Panc1 (cell line): Measurements from ENCODE around the gene SUN1. TPM values are rescaled to one million over a fixed set of nuclear protein-coding genes. Genes with fewer than 3 reads are reported as not detected.
"Not testable (repeated sequence)": the region's sequence is repeated elsewhere in the genome, so short reads cannot be mapped to it uniquely, and the experiment has no call there.

ENCODE experiments used
- ATAC-seq: fragments of 200-7000 bp; cut with Tn5 transposase; 2 replicates; pipeline ENCODE4 v1.9.1; 2020; ENCODE audit warnings: mild to moderate bottlenecking, moderate library complexity
- BruUV-seq: library from RNA; stranded (reverse); fragments of 400-500 nt; replicated peaks from 2 replicates; lab custom pipeline; 2021; lab: Mats Ljungman, UMichigan
- CTCF ChIA-PET: fragments of 300-600 bp; sonication (Branson Sonifier 250); formaldehyde crosslinking; loops from one replicate; lab custom pipeline; 2022; ENCODE audit warnings: antibody characterized with exemption; lab: Charles Lee
- POLR2A ChIA-PET: fragments of 300-600 bp; sonication (Branson Sonifier 250); formaldehyde crosslinking; loops from one replicate; lab custom pipeline; 2022; ENCODE audit warnings: antibody characterized with exemption; lab: Charles Lee
- DNase-seq: peaks from one replicate; pipeline ENCODE4 v3.0.0-alpha.2; 2010; ENCODE audit warnings: low read depth, low spot score
- H3K27ac ChIP-seq: 2 replicates; pipeline ENCODE4 v1.5.1; 2011; ENCODE audit warnings: mild to moderate bottlenecking, low read length, inconsistent platforms
- H3K27me3 ChIP-seq: fragments of 200-500 bp; sonication (Bioruptor generic); 2 replicates; pipeline ENCODE4 v1.6.0; 2014; ENCODE audit warnings: low read length, inconsistent platforms; ENCODE audit not compliant: control insufficient read depth, insufficient read depth
- H3K36me3 ChIP-seq: fragments of 200-500 bp; sonication (Bioruptor generic); 2 replicates; pipeline ENCODE4 v1.5.1; 2014; ENCODE audit warnings: inconsistent platforms, mild to moderate bottlenecking, low read length, moderate library complexity; ENCODE audit not compliant: control insufficient read depth, insufficient read depth
- H3K4me1 ChIP-seq: 2 replicates; pipeline ENCODE4 v1.5.1; 2011; ENCODE audit warnings: inconsistent platforms, mild to moderate bottlenecking, low read length, moderate library complexity; ENCODE audit not compliant: control insufficient read depth, insufficient read depth
- H3K4me3 ChIP-seq, 2 experiments: 2 replicates each; pipeline ENCODE4 v1.5.1; 2011 to 2012; ENCODE audit warnings: low read depth in 2 of 2, low read length in 2 of 2, mild to moderate bottlenecking in 2 of 2, inconsistent platforms in 1 of 2, moderate library complexity in 1 of 2
- H3K9me3 ChIP-seq: fragments of 200-500 bp; sonication (Bioruptor generic); 2 replicates; pipeline ENCODE4 v1.5.1; 2014; ENCODE audit warnings: low read depth, mild to moderate bottlenecking, inconsistent platforms, low read length, moderate library complexity; ENCODE audit not compliant: control insufficient read depth, insufficient read depth
- CTCF ChIP-seq: fragments of 450-650 bp; IDR thresholded peaks from 2 replicates; pipeline ENCODE4 v1.5.1; 2017; ENCODE audit warnings: mild to moderate bottlenecking
- POLR2AphosphoS5 ChIP-seq: IDR thresholded peaks from 2 replicates; pipeline ENCODE4 v1.6.1; 2012; ENCODE audit warnings: mild to moderate bottlenecking, low read depth, low read length, moderate library complexity
- SIN3A ChIP-seq: IDR thresholded peaks from 2 replicates; pipeline ENCODE4 v1.6.1; 2012; ENCODE audit warnings: low read depth, mild to moderate bottlenecking, low read length, moderate library complexity, borderline replicate concordance; ENCODE audit not compliant: insufficient read depth
- TCF7L2 ChIP-seq: IDR thresholded peaks from 2 replicates; pipeline ENCODE4 v1.6.1; 2011; ENCODE audit warnings: mild to moderate bottlenecking, low read depth, low read length, inconsistent platforms
- in situ Hi-C: cut with HindIII; loops from 2 replicates; pipeline ENCODE4 v1.10.0; 2016; ENCODE audit warnings: low sequenced_read_pairs, low pct_unique_long_range_greater_than_20kb
- intact Hi-C: fragments of 100-400 bp; cut with micrococcal nuclease; formaldehyde crosslinking; loops from one replicate; pipeline ENCODE4 v1.10.0; 2022; ENCODE audit not compliant: unreplicated experiment
- total RNA-seq: library from RNA; stranded (reverse); gene quantifications from one replicate; pipeline ENCODE4 v1.2.1, GENCODE V29; 2021; ENCODE audit not compliant: unreplicated experiment
- TF ChIP-seq, protein P1 (sequence below), 2 experiments: IDR thresholded peaks; 2 replicates each; pipeline ENCODE4 v1.6.1; 2011 to 2012; ENCODE audit warnings: low read depth in 2 of 2, control low read depth in 1 of 2, low read length in 1 of 2, mild to moderate bottlenecking in 1 of 2, moderate library complexity in 1 of 2; ENCODE audit not compliant: insufficient read depth in 1 of 2

SUN1 gene
- total RNA-seq, 1 experiment from 2014 or later, result 244 TPM

DNA sequence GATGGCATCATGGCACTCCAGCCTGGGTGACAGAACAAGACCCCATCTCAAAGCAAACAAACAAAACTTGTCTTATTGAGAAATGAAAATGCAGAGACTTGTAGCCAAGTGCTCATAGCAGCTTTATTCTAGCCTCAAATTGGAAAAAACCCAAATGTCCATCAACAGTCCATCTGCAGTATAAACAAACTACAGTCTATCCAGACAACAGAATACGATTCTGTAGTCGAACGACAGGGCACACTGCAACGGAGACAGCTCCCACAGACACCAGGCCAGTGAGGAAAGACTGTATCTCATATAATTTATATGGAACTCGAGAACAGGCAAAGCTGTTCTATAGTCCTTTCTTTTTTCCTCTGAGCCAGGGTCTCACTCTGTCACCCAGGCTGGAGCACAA lies 40.8 kb upstream of the SUN1 start:
- TF ChIP-seq TCF7L2 (no peak), POLR2AphosphoS5 (no peak), CTCF (no peak)
- CTCF ChIA-PET, result no interaction called here
- no peaks in the 10 kb centered on the region for H3K4me1 ChIP-seq

DNA sequence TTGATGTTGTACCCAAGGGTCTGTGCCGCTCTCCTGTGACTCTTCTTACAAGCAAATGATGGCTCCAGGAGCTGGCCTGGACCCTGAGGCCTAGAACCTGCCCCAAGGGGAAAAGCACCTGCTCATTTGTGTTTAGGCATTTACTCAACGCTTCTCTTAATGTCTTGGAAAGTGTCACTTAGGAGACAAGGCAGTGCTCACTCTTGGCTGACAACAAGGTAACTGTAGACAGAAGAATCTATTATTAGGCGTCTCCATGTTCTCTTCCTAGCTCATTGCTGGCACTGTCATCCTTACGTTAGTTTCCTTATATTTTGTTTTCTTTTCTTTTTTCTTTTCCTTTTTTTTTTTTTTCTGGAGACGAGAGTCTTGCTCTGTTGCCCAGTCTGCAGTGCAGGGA lies 38.1 kb upstream of the SUN1 start:
- in situ Hi-C loops, result no loop called here
- ChIA-PET POLR2A (no interaction called here), CTCF (no interaction called here)
- Histone ChIP-seq H3K27me3 (no peaks in the 10 kb centered on the region), H3K36me3 (no peaks in the 10 kb centered on the region), H3K9me3 (no peaks in the 10 kb centered on the region), H3K4me1 (no peaks in the 10 kb centered on the region), H3K4me3 (no peak overlapping the region), H3K27ac (no peak overlapping the region)
- TF ChIP-seq, protein P1, sequence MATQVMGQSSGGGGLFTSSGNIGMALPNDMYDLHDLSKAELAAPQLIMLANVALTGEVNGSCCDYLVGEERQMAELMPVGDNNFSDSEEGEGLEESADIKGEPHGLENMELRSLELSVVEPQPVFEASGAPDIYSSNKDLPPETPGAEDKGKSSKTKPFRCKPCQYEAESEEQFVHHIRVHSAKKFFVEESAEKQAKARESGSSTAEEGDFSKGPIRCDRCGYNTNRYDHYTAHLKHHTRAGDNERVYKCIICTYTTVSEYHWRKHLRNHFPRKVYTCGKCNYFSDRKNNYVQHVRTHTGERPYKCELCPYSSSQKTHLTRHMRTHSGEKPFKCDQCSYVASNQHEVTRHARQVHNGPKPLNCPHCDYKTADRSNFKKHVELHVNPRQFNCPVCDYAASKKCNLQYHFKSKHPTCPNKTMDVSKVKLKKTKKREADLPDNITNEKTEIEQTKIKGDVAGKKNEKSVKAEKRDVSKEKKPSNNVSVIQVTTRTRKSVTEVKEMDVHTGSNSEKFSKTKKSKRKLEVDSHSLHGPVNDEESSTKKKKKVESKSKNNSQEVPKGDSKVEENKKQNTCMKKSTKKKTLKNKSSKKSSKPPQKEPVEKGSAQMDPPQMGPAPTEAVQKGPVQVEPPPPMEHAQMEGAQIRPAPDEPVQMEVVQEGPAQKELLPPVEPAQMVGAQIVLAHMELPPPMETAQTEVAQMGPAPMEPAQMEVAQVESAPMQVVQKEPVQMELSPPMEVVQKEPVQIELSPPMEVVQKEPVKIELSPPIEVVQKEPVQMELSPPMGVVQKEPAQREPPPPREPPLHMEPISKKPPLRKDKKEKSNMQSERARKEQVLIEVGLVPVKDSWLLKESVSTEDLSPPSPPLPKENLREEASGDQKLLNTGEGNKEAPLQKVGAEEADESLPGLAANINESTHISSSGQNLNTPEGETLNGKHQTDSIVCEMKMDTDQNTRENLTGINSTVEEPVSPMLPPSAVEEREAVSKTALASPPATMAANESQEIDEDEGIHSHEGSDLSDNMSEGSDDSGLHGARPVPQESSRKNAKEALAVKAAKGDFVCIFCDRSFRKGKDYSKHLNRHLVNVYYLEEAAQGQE (IDR thresholded peaks at IDR 0.05; ENCODE audit: insufficient read depth in 1 of 2, low read depth in 2 of 2, low read length in 1 of 2), result no peak
- no peak for TF ChIP-seq SIN3A
- TF ChIP-seq POLR2AphosphoS5, result no peak
- DNase-seq, result no peak
- no TSS peak for BruUV-seq
- intact Hi-C loops, result no loop called here
- no peak for ATAC-seq

More for the DNA sequence above, 40.8 kb upstream of the SUN1 start:
- Histone ChIP-seq H3K9me3 (no peaks in the 10 kb centered on the region), H3K4me3 (no peak overlapping the region), H3K27ac (no peak overlapping the region), H3K36me3 (no peaks in the 10 kb centered on the region), H3K27me3 (no peaks in the 10 kb centered on the region)
- no peak for ATAC-seq
- in situ Hi-C loops, result no loop called here
- no TSS peak for BruUV-seq
- no peak for DNase-seq
- POLR2A ChIA-PET, result no interaction called here
- intact Hi-C loops, result no loop called here

DNA sequence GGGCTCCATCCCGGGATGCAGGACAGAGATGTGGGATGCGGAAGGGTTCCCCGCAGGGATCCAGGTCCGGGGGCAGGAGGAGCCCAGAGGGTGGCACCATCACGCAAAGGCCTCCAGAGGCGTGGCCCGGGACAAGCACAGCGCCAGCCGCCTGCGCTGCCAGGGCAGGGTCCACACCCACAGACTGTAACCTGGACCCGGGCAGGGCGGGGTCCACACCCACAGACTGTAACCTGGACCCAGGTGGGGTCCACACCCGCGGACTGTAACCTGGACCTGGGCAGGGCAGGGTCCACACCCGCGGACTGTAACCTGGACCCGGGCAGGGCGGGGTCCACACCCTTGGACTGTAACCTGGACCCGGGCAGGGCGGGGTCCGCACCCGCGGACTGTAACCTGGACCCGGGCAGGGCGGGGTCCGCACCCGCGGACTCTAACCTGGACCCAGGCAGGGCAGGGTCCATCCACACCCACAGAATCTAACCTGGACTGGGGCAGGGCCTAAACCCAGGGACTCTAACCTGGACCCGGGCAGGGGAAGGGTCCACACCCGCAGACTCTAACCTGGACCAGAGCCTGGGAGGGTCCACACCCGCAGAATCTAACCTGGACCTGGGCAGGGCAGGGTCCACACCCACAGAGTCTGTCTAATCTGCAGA lies 37.5 kb upstream of the SUN1 start:
- in situ Hi-C loops, result no loop called here
- Histone ChIP-seq H3K4me1 (no peaks in the 10 kb centered on the region), H3K27ac (no peak overlapping the region), H3K4me3 (no peak overlapping the region), H3K36me3 (no peaks in the 10 kb centered on the region), H3K9me3 (no peaks in the 10 kb centered on the region), H3K27me3 (no peaks in the 10 kb centered on the region)
- intact Hi-C loops, result no loop called here
- no peak for ATAC-seq
- DNase-seq, result no peak
- BruUV-seq, result no TSS peak
- CTCF ChIA-PET, result no interaction called here
- TF ChIP-seq TCF7L2 (no peak), SIN3A (no peak)
- POLR2A ChIA-PET, result no interaction called here

DNA sequence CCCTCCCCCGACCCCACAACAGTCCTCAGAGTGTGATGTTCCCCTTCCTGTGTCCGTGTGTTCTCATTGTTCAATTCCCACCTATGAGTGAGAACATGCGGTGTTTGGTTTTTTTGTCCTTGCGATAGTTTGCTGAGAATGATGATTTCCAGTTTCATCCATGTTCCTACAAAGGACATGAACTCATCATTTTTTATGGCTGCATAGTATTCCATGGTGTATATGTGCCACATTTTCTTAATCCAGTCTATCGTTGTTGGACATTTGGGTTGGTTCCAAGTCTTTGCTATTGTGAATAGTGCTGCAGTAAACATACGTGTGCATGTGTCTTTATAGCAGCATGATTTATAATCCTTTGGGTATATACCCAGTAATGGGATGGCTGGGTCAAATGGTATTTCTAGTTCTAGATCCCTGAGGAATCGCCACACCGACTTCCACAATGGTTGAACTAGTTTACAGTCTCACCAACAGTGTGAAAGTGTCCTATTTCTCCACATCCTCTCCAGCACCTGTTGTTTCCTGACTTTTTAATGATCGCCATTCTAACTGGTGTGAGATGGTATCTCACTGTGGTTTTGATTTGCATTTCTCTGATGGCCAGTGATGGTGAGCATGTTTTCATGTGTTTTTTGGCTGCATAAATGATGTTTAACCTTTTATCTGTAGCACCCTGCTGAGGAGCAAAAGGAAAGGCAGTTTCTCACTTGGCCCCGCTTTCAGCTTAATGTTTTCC lies 35.7 kb upstream of the SUN1 start:
- in situ Hi-C loops, H3K27ac ChIP-seq, H3K36me3 ChIP-seq, POLR2A ChIA-PET, H3K27me3 ChIP-seq, H3K4me1 ChIP-seq, ATAC-seq, DNase-seq, H3K4me3 ChIP-seq, H3K9me3 ChIP-seq, BruUV-seq, intact Hi-C loops, CTCF ChIA-PET: not testable (repeated sequence)
